SK-N-SH (cell line): Measurements from ENCODE around the gene G3BP1.

Experiments
- RCOR1 ChIP-seq: fragments of 150-350 bp; IDR thresholded peaks from 2 replicates; pipeline ENCODE4 v1.6.1; 2017; ENCODE audit warnings: antibody characterized with exemption, low read length
- YY1 ChIP-seq: IDR thresholded peaks from 2 replicates; pipeline ENCODE4 v1.4.0; 2012; ENCODE audit warnings: low read depth, mild to moderate bottlenecking

GRCh38 chr5:151855701-151856100, 83.9 kb downstream of the G3BP1 start:
- TF ChIP-seq YY1 (no peak), RCOR1 (no peak)
